T47D (cell line): ENCODE results near the gene SNAPIN.
A peak's percentile ranks its signal among the peaks of the same experiment; 100 is the strongest.
"Not testable (repeated sequence)": the region's sequence is repeated elsewhere in the genome, so short reads cannot be mapped to it uniquely, and the experiment has no call there.

Experiments
- DNase-seq, 2 experiments: peaks; one replicate each; pipeline versions ENCODE4 v3.0.0 to v3.0.0-alpha.2; 2011 to 2012; ENCODE audit warnings: low read depth in 1 of 2, low spot score in 1 of 2
- JUND ChIP-seq: IDR thresholded peaks from 2 replicates; pipeline ENCODE4 v1.6.1; 2012; ENCODE audit warnings: low read depth
- in situ Hi-C: cut with HindIII; loops from 2 replicates; pipeline ENCODE4 v1.10.0; 2016; ENCODE audit warnings: low sequenced_read_pairs, low pct_unique_long_range_greater_than_20kb

The SNAPIN gene

GRCh38 chr1:153662269-153662668 is 3.8 kb downstream of the SNAPIN start:
- in situ Hi-C loops = no loop called here
- no peak for DNase-seq
- no peak for TF ChIP-seq JUND

DNA sequence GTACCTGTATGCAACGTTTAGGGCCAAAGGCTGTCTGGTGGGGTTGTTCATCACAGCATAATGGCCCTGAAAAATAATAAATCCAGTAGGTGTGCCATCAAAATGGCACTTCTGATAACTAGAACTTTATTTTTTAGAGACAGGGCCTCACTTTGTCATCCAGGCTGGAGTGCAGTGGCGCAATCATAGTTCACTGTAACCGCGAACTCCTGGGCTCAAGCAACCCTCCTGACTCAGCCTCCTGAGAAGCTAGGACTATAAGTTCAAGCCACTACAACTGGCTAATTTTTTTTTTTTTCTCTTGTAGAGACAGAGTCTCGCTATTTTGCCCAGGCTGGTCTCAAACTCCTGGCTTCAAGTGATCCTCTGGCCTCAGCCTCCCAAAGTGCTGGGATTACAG is 4.7 kb downstream of the SNAPIN start:
- DNase-seq = no peak
- no peak for TF ChIP-seq JUND
- in situ Hi-C loops = no loop called here

GRCh38 chr1:153667439-153667838 is 8.9 kb downstream of the SNAPIN start:
- DNase-seq = no peak
- TF ChIP-seq JUND = no peak
- in situ Hi-C loops = no loop called here

DNA sequence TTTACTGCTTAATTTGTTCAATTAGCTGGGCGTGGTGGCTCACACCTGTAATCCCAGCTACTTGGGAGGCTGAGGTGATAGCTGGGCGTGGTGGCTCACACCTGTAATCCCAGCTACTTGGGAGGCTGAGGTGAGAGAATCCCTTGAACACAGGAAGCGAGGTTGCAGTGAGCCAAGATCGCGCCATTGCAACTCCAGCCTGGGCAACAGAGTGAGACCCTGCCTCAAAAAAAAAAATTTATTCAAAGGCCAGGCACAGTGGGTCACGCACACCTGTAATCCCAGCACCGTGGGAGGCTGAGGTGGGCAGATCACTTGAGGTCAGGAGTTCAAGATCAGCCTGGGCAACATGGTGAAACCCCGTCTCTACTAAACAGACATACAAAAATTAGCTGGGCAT is 10.2 kb downstream of the SNAPIN start:
- DNase-seq, in situ Hi-C loops: not testable (repeated sequence)

- in situ Hi-C loops = no loop called here
- no peak for TF ChIP-seq JUND
- DNase-seq = no peak
Observed at GRCh38 chr1:153669606-153670005, 11.1 kb downstream of the SNAPIN start.

DNA sequence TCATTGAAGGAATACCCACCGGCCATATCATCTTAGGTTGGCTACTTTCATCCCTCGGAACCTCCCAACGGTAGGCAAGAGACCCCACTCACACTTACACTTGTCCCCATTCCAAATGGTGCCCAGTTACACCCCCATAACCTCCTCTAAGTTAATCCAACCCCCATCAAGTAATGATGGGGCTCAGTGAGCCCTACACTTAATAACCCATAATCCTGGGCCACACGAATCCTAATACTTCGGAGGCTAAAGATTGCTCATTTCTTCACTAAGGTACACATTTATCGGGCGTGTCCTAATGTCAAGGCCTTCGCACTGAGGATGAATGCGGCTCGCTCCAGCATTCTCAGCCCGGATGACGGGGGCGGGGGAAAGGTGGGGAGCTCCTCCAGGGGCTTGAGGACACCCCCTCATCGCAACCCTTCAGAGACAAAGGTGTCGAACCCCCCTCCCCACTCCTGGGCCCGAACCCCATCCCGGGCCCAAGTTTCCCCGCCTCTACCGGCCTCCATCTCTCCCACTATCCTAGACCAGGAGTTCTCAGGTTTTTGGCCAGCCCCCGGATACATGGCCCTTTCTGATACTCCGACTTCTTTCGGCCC is 11.9 kb downstream of the SNAPIN start:
- TF ChIP-seq JUND = no peak
- no peak for DNase-seq
- in situ Hi-C loops = no loop called here

DNA sequence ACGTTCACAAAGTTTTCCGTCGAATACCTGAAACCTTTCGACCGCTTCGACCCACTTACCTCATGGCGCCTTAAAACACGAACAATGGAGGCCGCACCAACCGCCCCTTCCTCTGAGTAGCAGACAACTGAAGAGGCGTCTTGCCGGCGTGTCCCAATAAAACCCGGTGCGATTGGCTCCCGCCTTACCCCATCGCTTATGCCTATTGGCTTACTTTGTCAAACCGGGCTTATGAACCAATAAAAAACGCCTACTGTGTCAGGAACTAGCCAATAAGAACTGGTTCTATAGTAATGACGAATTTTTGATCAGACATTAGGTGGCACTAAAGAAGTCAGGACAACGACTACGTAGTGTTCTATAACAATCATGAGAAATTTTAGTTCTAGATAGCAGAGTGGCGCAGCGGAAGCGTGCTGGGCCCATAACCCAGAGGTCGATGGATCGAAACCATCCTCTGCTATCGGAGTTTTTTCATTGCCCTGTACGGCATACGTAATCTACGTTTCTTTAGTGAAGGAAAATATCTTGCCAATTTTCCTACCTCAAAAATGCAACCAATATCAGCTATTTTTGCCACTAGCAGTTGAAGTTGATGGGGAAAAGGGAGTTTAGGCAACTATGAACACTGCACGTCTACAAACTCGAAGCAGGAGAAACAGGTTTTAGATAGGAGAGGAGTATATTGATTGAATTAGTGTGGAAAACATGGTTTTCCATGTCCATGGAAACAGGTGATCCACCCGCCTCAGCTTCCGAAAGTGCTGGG is 12.5 kb downstream of the SNAPIN start, which contains the start of gene ILF2:
Gene ILF2, minus strand, starts transcription at position 135 of the 769 bp plus-strand sequence. Its CDS starts 71 bp downstream, at position 64.
- no peak for TF ChIP-seq JUND
- in situ Hi-C loops = no loop called here
- peak; percentile 99 to 100 for DNase-seq

GRCh38 chr1:153671628-153672353 is 13.3 kb downstream of the SNAPIN start:
- DNase-seq, in situ Hi-C loops: not testable (repeated sequence)

GRCh38 chr1:153673511-153673910 is 15.0 kb downstream of the SNAPIN start:
- no peak for DNase-seq
- no peak for TF ChIP-seq JUND
- in situ Hi-C loops = no loop called here

DNA sequence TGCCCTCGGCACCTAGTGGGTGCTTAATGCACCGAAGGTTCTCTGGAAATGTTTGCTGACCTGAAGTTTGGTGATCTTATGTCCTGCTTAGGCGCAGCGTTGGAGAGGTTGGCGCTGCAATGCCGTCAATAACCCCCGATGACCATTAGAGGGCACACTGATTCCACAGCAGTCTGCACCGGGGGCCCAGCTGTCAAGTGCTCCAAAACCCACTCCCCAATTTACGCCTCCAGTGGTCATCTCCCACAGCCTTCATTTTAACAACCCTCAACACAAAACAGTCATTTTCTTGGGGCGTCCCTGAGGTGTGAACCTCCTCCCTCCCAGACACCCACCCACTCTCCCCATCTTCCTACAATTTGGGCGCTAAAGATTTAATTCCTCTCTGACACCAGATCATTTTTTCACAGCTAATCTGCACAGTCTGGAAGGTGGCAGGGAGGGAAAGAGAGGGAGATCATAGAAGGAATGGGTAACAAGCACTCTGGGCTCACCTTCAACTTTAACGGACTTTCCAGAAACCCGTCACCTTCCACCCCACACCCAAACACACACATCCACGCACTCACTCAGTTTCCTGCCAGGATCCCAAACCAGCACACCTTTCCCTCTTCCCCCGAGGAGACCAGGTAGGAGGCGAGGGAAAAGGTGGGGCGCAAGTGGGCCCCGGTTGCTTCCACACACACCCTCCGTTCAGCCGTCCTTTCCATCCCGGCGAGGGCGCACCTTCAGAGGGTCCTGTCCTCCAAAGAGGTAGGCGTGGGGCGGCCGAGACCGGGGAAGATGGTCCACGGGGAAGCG is 19.4 kb downstream of the SNAPIN start:
- DNase-seq = peak; percentile 65 to 70
- in situ Hi-C loops = no loop called here
- TF ChIP-seq JUND = no peak

- peak; percentile 50 to 64 for DNase-seq
- in situ Hi-C loops = no loop called here
- no peak for TF ChIP-seq JUND
Observed at GRCh38 chr1:153678519-153679336, 20.2 kb downstream of the SNAPIN start, which contains the start of gene NPR1. TSS of gene NPR1 (plus strand) at chr1:153678688. CDS start at chr1:153679109, 421 bp downstream.
